WERI-Rb-1 (cell line): Measurements from ENCODE around the gene NT5E.
"Not testable (repeated sequence)": the region's sequence is repeated elsewhere in the genome, so short reads cannot be mapped to it uniquely, and the experiment has no call there.

Experiments
- DNase-seq: peaks from one replicate; pipeline ENCODE4 v3.0.0-alpha.2; 2020
- H3K27ac ChIP-seq: fragments of 250-450 bp; sonication (Bioruptor Pico); 2 replicates; pipeline ENCODE4 v1.5.1; 2020; ENCODE audit warnings: mild to moderate bottlenecking, moderate library complexity
- H3K27me3 ChIP-seq: fragments of 250-450 bp; sonication (Bioruptor Pico); 2 replicates; pipeline ENCODE4 v1.5.1; 2021; ENCODE audit warnings: mild to moderate bottlenecking, low read depth, moderate library complexity; ENCODE audit not compliant: insufficient read depth, severe bottlenecking
- H3K36me3 ChIP-seq: fragments of 250-450 bp; sonication (Bioruptor Pico); 2 replicates; pipeline ENCODE4 v1.5.1; 2020; ENCODE audit warnings: mild to moderate bottlenecking, moderate library complexity
- H3K4me3 ChIP-seq: 2 replicates; pipeline ENCODE4 v1.5.1; 2011; ENCODE audit warnings: low read depth, mild to moderate bottlenecking, control low read depth, low read length
- H3K9me3 ChIP-seq: fragments of 250-450 bp; sonication (Bioruptor Pico); 2 replicates; pipeline ENCODE4 v1.5.1; 2021; ENCODE audit warnings: mild to moderate bottlenecking, moderate library complexity; ENCODE audit not compliant: severe bottlenecking
- TF ChIP-seq, protein P1 (sequence below): IDR thresholded peaks from 2 replicates; pipeline ENCODE4 v1.5.1; 2011; ENCODE audit warnings: low read depth, mild to moderate bottlenecking, control low read depth, inconsistent platforms, low read length

NT5E gene

GRCh38 chr6:85498596-85499258, 48.8 kb downstream of the NT5E start:
- Histone ChIP-seq H3K27me3 (no peaks in the 10 kb centered on the region), H3K27ac (no peak overlapping the region), H3K36me3 (no peaks in the 10 kb centered on the region), H3K9me3 (peaks cover 2% of the 10 kb centered on the region), H3K4me3 (no peak overlapping the region)
- TF ChIP-seq, protein P1, sequence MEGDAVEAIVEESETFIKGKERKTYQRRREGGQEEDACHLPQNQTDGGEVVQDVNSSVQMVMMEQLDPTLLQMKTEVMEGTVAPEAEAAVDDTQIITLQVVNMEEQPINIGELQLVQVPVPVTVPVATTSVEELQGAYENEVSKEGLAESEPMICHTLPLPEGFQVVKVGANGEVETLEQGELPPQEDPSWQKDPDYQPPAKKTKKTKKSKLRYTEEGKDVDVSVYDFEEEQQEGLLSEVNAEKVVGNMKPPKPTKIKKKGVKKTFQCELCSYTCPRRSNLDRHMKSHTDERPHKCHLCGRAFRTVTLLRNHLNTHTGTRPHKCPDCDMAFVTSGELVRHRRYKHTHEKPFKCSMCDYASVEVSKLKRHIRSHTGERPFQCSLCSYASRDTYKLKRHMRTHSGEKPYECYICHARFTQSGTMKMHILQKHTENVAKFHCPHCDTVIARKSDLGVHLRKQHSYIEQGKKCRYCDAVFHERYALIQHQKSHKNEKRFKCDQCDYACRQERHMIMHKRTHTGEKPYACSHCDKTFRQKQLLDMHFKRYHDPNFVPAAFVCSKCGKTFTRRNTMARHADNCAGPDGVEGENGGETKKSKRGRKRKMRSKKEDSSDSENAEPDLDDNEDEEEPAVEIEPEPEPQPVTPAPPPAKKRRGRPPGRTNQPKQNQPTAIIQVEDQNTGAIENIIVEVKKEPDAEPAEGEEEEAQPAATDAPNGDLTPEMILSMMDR = no peak
- DNase-seq = no peak

- DNase-seq = no peak
- TF ChIP-seq, protein P1 = no peak
- Histone ChIP-seq H3K9me3 (no peaks in the 10 kb centered on the region), H3K27ac (no peak overlapping the region), H3K4me3 (no peak overlapping the region), H3K36me3 (peaks cover 14% of the 10 kb centered on the region), H3K27me3 (no peaks in the 10 kb centered on the region)
These were observed 56.7 kb downstream of the NT5E start for GRCh38 chr6:85506441-85507093.

GRCh38 chr6:85516168-85516567, 66.3 kb downstream of the NT5E start:
- DNase-seq = no peak
- TF ChIP-seq, protein P1 = no peak
- H3K4me3 ChIP-seq = no peak overlapping the region
- H3K27ac ChIP-seq = no peak overlapping the region
- peaks cover 30% of the 10 kb centered on the region for H3K36me3 ChIP-seq
- no peaks in the 10 kb centered on the region for H3K9me3 ChIP-seq
- H3K27me3 ChIP-seq = no peaks in the 10 kb centered on the region

- not testable (repeated sequence) for H3K4me3 ChIP-seq, H3K27ac ChIP-seq, DNase-seq, H3K36me3 ChIP-seq, H3K9me3 ChIP-seq, H3K27me3 ChIP-seq
These were observed 74.4 kb downstream of the NT5E start for GRCh38 chr6:85524281-85524680.

- Histone ChIP-seq H3K27me3 (no peaks in the 10 kb centered on the region), H3K4me3 (no peak overlapping the region), H3K27ac (no peak overlapping the region), H3K36me3 (no peaks in the 10 kb centered on the region; the same call in none of the 2 replicates), H3K9me3 (no peaks in the 10 kb centered on the region)
- DNase-seq = no peak
- TF ChIP-seq, protein P1 = no peak
These were observed 87.2 kb downstream of the NT5E start for GRCh38 chr6:85537055-85537494.

GRCh38 chr6:85544776-85545175, 94.9 kb downstream of the NT5E start:
- no peaks in the 10 kb centered on the region for H3K9me3 ChIP-seq
- H3K27ac ChIP-seq = no peak overlapping the region
- TF ChIP-seq, protein P1 = no peak
- no peak for DNase-seq
- H3K4me3 ChIP-seq = no peak overlapping the region
- H3K36me3 ChIP-seq = peaks cover 20% of the 10 kb centered on the region
- H3K27me3 ChIP-seq = no peaks in the 10 kb centered on the region
